Measurements from ENCODE around the gene MIPEP.

The MIPEP gene

DNA sequence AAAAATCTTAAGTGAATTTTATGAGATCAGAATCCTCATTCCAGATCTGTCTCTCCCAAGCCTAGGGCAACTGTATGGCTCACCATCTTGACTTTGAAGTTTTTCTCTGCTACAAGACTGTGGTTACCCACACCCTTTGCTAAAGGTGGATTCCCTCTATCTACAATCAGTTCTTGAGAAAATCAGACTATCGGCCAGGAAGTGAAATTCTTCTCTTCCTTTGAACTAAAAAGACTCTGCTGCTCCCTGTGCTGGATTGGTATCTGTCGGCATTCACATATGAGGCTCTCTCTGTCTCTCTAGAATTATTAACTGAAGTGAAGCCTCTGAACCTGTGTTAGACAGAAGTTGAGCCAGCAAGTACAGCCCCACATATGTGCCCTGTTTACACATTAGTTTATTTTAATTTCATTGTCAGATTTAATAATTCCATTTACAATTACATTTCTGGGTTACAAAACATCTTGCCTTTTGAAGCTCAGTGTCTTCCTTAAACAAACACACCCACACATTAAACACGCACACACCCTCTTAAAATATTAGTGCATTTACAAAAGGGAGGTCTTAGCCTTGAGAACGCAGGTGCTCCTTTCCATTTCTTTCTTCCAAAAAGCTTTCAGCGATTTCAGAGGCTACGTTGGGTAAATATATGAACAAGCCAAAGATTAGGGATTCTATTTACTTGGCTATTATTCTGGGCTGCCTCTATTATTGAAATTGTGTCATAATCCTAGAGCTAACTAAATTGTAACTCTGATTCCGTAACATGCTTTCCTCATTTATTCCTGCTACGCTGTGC, 145.7 kb downstream of the MIPEP start:
- DNase-seq: no peak

DNA sequence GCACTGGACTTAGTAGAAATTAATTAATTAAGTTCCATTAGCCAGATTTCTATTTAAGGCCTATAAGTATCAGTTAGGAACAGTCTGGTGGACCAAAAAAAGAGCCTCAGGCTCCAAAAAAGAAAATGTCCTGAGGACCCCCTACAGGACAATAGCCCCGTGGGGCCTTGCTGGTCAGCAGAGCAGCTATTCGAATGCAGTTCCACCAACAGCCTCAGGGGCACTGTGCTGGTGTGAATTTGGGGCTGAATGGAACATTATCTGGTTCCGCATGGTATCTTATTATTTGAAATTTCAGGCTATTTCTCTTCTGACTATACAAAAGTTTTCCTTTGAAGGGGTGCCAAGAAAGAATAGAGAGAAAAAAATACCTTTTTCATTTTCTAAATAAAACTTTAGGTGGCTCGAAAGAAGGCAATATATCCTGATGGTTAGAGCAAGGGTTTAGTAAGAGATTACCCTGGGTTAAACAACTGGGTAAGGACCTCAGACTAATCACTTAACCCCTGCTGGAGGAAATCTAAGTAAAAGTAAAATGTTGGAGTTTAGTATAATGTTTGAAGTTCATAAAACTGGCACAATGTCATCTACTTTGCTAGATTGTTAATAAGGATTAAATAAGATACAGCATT, 147.2 kb downstream of the MIPEP start:
- DNase-seq: no peak

DNA sequence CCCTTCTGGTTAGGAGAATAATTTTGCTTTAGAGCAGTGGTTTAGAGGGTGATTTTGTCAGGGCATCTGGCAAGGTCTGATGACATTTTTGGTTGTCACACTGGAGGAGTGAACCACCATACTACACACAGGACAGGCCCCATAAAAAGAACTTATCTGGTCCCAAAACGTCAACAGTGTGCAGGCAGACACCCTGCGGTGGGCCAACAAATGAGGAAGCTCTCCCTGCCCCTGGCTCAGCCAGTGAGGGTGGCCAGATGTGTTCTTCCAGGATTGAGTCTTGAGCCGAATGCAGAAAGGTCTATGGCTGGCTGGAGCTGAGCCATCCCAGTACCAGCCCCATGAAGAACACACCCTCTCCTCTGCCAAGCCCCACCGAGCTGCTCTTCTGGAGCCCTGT, 149.2 kb downstream of the MIPEP start:
- no peak for DNase-seq

DNA sequence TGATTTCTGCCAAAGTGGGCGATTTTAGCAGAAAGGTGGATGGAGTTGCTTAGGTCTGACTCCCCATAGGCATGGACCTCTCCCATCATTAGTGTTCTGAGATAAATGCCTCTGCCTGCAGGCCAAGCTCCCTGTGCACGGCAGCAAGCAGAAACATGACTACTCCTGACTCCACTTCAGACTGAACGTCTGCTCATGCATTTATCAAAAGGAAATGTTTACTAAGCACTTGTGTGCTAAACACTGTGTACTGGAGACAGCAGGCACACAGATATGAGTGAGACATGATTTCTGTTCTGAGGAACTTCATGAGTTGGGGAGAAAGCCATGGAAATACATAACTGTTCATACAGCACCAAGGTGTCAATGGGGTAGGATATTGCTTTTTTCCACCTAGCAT, 149.6 kb downstream of the MIPEP start:
- peak; percentile 28 for DNase-seq

- DNase-seq: no peak
Observed at GRCh38 chr13:23736541-23736940, 152.7 kb downstream of the MIPEP start.

DNA sequence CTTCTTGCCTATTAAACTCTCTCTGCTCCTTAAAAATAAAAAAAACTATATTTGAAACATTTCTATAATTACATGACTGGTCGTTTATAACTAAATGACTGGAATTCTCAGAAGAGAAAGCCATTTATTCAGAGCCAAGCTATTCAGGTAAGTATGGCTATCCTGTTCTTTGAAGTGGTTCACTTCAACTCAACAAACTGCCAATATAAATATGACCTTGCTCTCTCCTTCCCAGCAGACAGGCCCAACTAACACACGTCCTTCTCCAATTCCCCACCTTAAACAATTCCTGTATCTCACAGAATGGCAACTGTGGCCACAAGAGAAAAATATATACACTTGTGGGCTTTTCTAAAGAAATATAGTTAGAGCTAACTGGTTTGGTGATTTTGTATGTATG, 153.9 kb downstream of the MIPEP start:
- DNase-seq: no peak

DNA sequence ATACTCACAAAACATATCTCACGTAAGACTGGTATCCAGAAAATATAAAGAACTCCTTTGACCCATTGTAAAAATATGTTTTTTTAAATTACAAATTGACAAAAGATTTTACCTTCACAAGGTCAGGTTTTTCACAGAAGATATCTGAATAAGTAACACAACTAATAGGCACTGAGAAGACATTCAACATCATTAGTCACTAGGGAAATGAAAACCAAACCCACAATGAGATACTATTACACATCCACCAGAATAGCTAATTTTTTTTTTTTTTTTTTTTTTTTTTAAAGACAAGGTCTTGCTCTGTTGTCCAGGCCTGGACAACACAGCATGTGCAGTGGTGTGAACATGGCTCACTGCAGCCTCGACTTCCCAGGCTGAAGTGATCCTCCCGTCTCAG, 157.5 kb downstream of the MIPEP start:
- DNase-seq: no peak

- no peak for DNase-seq
Observed at GRCh38 chr13:23730251-23730650, 158.9 kb downstream of the MIPEP start.

DNA sequence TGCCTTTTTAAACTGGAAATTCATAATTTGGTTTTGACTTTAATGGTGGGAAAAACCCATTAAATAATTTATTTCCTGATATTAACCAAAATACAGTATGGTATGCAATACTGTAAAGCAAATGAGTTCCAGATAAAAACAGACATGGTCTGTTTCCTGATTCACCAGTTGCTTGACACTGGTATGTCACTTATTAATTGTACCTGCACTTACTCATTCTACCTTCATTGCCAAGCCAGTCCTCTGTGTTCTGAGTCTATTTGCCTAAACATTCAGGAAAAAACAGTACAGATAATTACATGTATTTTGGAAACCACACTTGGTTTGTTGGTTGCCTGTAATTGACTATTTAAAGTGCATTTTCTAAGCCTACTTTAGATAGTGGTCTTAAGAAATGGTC, 159.7 kb downstream of the MIPEP start:
- no peak for DNase-seq

DNA sequence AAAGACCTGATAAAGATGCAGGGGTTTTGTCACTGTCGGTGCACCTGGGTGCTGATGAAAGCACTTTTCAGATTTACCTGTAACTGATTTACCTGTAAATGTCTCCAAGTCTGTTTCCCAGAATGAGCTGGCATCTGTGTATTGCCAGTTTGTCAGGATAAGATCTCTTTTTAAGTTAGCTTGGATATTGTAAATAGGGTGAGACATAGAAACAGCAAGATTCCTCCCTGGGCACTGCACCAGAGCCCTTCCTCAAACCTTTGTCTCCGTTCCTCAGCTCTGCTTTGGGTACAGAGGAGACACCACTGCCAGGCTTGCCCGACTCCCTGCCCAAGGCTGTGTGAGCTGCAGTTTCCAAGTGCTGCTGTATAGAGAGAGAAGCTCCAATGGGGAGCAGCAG, 160.4 kb downstream of the MIPEP start:
- DNase-seq: no peak

DNA sequence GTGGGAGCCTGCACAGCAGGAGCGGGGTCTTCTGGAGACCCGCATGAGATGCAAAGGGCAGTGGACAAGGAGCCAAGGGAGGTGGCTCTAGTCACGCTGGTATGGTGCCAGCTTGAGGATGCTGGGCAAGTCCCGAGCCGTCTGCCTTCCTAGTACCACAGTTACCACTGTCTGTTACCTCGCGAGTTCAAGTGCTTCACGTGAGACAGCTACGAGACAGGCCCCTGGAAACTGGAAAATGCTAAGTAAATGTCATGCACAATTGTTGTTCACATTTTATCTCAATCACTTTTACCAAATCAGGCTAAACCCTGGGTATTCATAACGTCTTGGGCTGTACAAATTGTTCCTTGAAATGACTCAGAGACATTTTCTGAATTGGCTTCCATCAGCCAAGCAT, 163.3 kb downstream of the MIPEP start:
- no peak for DNase-seq

- no peak for DNase-seq
Observed at GRCh38 chr13:23724196-23724970, 164.8 kb downstream of the MIPEP start.

- no peak for DNase-seq
Observed at GRCh38 chr13:23723471-23723870, 165.7 kb downstream of the MIPEP start.

DNA sequence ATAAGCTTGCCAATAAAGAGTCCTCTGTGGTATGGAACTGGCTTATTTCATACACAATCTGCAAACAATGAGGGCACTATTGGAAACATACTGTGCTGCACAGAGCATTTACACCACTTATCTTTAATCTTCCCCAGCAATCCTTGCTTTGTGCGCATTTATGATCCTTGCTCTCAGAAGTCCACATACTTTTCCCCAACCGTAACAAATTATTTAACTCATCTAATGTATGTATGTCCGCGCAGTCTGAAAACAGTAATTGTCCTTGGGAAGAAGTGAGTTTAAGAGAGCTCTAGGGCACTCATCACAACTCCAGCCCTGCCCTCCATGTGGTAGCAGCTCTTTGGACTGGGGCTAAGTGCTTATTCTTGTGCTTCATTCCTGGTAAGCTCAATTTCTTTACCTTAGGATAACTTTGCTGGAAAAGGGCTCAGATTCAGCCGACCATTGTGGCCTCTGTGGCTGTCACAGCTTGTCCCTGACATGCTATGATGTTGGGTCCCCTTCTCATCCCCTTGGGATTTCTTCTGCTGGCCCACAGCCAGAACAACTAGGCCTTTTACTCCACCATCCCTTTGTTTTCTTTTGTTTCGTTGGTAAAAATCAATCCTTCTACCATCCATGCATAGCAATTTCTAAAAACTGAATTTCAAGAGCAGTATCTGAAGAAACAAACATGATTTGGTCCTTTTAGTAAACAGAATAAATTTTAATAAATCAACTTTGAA, 166.3 kb downstream of the MIPEP start:
- DNase-seq: no peak

- no peak for DNase-seq
Observed at GRCh38 chr13:23718996-23719395, 170.2 kb downstream of the MIPEP start.

DNA sequence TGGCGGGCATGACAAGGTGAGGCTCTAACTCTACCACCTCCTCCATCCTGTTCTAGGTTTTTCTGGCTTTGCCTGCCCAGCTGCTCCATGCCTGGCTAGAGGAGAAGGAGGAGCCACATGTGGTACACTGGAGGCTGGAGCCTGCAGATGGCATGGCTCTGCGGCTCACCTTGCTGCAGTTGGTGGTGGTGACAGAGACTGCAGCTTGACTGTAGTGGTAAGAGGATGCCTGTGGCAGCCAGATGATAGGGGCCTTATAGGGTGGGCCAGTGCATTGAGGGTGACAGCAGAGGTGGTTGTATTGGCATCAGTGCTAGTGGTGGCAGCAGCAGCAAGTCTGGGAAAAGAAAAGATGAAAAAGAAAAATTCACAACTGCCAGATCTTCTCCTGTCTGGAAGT, 172.8 kb downstream of the MIPEP start:
- DNase-seq: no peak

GRCh38 chr13:23715762-23716235, 173.4 kb downstream of the MIPEP start:
- no peak for DNase-seq

DNA sequence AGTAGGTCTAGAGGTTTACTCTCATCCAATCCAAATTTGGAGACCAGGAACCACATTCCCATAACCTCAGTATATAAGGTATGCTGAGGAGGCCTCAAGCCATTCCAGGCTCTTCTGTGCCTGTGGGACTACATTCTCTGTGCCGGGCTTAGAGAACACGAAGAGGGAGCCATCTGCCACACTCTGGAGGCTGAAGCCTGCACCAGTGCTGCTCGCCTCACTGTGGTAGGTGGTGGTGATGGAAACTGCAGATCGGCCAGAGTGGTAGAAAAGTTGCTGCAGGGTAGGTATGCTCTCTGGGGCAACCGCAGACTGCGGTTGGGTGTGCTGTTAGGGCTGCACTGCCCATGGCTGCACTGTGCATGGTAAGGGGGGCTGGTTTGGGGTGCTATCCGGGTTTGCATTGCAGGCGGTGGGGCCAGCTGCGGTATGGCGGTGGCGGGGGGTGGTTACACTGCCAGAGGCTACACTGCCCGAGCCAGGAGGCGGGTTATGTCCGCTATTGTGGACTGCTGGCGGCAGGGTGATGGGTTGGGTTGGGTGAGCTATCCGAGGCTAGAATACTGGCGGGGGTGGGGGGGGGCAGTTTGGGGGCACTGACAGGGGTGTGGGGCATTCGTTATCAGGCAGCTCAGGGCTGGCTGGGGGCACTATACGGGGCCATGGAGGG, 174.0 kb downstream of the MIPEP start:
- no peak for DNase-seq

DNA sequence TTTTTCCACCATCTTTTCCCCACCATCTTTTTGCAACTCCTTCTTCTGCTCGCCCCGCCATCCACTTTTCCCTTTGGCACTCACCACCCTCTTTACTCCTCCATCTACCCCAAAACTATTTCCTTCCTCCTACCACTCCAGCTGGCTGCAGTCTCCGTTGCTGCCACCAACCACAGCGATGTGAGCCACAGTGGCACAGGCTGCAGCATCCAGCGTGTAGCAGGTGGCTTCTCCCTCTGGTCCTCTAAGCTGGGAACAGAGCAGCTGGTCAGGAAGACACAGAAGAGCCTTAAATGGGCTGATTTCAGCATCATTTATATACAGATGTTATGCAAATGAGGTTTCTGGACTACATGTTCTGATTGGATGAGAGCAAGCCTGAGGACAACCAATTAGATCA, 174.5 kb downstream of the MIPEP start:
- DNase-seq: no peak

GRCh38 chr13:23711355-23711754, 177.8 kb downstream of the MIPEP start:
- no peak for DNase-seq

DNA sequence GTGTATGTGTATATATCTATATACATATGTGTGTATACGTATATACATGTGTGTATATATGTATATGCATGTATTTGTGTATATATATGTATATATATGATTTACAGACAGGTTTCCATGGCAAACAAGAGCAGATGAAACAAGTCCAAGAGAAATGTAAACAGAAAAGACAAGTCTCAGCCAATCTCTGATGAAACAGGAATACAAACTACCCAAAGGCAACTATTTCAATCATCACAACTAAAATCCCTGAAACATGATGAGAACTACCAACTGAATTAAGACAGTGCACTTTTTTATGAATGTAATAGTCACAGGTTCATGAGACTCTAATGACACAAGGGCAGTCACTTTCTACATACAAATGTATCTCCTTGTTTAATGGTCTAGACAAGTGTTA, 178.8 kb downstream of the MIPEP start:
- DNase-seq: no peak

DNA sequence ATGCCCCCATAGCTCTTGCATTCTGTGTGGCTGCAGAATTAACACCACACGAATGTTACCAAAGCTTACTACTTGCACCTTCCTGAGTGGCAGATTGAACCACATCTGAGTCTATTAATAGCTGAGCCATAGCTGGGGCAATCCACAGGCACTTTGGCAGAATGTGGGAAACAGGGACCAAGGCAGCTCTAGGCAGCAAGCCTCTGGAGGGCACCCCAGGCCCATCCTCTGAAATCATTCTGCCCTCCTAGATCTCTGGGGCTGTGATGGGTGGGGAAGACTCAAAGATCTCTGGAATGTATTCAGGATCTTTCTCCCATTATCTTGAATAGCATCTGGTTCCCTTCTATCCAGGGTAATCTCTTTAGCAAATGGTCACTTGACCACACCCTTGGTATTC, 179.7 kb downstream of the MIPEP start:
- DNase-seq: no peak

- DNase-seq: no peak
Observed at GRCh38 chr13:23707674-23708073, 181.5 kb downstream of the MIPEP start.
